Mucosa of descending colon (tissue), 3 donors: ENCODE measurements around the gene DHPS. TPM values are rescaled to one million over a fixed set of nuclear protein-coding genes. Genes with fewer than 3 reads are reported as not detected.
"Not testable (repeated sequence)": the region's sequence is repeated elsewhere in the genome, so short reads cannot be mapped to it uniquely, and the experiment has no call there.

Experiments used
- ATAC-seq: fragments of 200-7000 bp; cut with Tn5 transposase; one replicate; pipeline ENCODE4 v1.9.1; 2020; ENCODE audit warnings: mild to moderate bottlenecking, moderate library complexity
- DNase-seq, 3 donors: peaks; one replicate each; pipeline ENCODE4 v3.0.0-alpha.2; 2020
- H3K36me3 ChIP-seq: fragments of 200-600 bp; one replicate; pipeline ENCODE4 v1.8.0; 2021; ENCODE audit warnings: low read depth, mild to moderate bottlenecking
- H3K4me1 ChIP-seq: fragments of 200-600 bp; one replicate; pipeline ENCODE4 v1.8.0; 2021; ENCODE audit warnings: low read depth, mild to moderate bottlenecking
- H3K4me3 ChIP-seq: fragments of 200-600 bp; one replicate; pipeline ENCODE4 v1.8.0; 2021; ENCODE audit warnings: mild to moderate bottlenecking
- H3K9me3 ChIP-seq: fragments of 200-600 bp; one replicate; pipeline ENCODE4 v1.8.0; 2021; ENCODE audit warnings: mild to moderate bottlenecking
- CTCF ChIP-seq: fragments of 200-600 bp; IDR thresholded peaks from one replicate; pipeline ENCODE4 v1.8.0; 2022; ENCODE audit warnings: antibody characterized with exemption, mild to moderate bottlenecking
- intact Hi-C, 2 donors: fragments of 100-400 bp; cut with DNase I in 1 of 2; cut with micrococcal nuclease in 1 of 2; formaldehyde crosslinking; loops; one replicate each; pipeline versions ENCODE4 v1.11.0 to v1.11.1; 2022; cut with DNase I, micrococcal nuclease
- total RNA-seq, 3 donors: library from RNA; stranded (reverse); fragmentation: NEBNext Ultra II Directional in 2 of 3; extraction: Animal tissue kit (Norgen Biotek cat#: 25700) in 2 of 3; gene quantifications; one replicate each; pipeline versions ENCODE4 v1.2.1 to v1.2.4, GENCODE V29; 2021 to 2023
- donor health status: DM: no; HTN: no; CAD: no; lungs with moderate emphysema.
- donor health status: DM: no; HTN: no; CAD: no.
- donor health status: DM: no; HTN: yes; CAD: no.

DHPS gene
- total RNA-seq, 3 donors from 2014 or later: 71.4 to 91.4 (median 88.9) TPM

DNA sequence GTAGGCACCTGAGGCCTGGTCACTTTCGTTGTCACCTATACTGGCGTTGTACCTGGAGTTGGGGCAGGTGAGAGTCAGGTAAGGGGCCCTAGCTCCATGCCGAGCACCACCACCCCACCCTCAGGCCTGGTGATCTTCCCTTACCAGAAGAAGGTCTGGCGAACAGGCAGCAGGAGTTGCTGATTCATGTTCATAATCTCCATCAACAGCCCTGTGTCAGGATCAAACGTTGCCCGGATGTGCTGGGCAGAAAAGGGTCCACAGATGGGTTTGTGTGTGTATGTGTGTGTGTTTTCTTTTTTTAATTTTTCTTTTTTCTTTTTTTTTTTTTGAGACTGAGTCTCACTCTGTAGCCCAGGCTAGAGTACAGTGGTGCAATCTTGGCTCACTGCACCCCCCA is 29.5 kb downstream of the DHPS start:
- Histone ChIP-seq H3K4me1 (peaks cover 5% of the 10 kb centered on the region), H3K36me3 (no peaks in the 10 kb centered on the region), H3K4me3 (no peak overlapping the region), H3K9me3 (no peaks in the 10 kb centered on the region)
- no peak for TF ChIP-seq CTCF
- intact Hi-C loops: no loop called here
- ATAC-seq: no peak
- no peak for DNase-seq

DNA sequence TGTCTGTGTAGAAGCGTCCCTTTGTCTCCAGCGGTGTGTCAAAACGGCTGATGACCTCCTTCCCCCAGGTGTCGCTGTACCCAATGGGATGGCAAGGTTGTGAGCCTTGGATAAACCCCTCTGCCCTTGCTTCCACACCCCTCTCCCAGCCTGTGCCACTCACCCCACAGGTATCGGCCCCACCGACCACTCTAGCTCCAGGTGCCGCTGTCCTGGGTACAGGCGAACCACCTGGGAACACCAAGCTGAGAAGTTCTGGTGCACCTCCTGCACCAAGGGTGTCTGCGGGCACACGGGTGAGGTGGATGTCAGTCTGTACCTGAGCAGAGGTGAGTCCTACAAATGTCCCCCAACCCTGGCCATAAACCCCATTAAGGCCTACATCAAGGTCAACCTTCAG is 31.7 kb downstream of the DHPS start:
- Histone ChIP-seq H3K36me3 (no peaks in the 10 kb centered on the region), H3K4me1 (peaks cover 5% of the 10 kb centered on the region), H3K4me3 (no peak overlapping the region), H3K9me3 (no peaks in the 10 kb centered on the region)
- intact Hi-C loops: no loop called here
- no peak for TF ChIP-seq CTCF
- DNase-seq (no peak), ATAC-seq (no peak)

DNA sequence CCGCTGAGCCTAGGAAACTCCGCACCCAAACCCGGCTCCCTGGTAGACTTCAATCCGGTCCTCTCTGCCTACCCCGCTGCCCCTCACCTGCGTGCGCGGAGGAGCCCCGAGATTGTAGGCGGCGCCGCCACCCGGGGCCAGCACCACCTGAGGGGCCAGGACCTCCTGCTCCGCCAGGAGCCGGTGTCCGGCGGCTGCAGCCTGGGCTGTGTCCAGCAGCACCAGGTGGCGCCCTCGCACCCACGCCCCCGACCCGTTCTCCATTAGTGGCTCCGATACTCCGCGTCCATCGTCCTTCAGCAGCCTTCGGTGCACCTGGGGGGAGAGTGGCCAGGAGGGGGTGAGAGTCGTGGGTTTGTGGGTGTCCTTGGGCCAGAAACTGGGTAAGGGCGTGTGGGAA is 33.6 kb downstream of the DHPS start:
- ATAC-seq (peak; percentile 42), DNase-seq (no peak)
- H3K36me3 ChIP-seq: no peaks in the 10 kb centered on the region
- intact Hi-C loops: no loop called here
- TF ChIP-seq CTCF: no peak
- H3K4me1 ChIP-seq: peaks cover 5% of the 10 kb centered on the region
- no peaks in the 10 kb centered on the region for H3K9me3 ChIP-seq
- H3K4me3 ChIP-seq: no peak overlapping the region

GRCh38 chr19:12647490-12648071 is 34.1 kb downstream of the DHPS start:
- Histone ChIP-seq H3K4me3 (no peak overlapping the region), H3K9me3 (no peaks in the 10 kb centered on the region), H3K4me1 (peaks cover 5% of the 10 kb centered on the region), H3K36me3 (no peaks in the 10 kb centered on the region)
- peak; percentile 99 for ATAC-seq
- peak; percentile 82 to 90 (median 83) for DNase-seq
- intact Hi-C loops: no loop called here
- no peak for TF ChIP-seq CTCF

DNA sequence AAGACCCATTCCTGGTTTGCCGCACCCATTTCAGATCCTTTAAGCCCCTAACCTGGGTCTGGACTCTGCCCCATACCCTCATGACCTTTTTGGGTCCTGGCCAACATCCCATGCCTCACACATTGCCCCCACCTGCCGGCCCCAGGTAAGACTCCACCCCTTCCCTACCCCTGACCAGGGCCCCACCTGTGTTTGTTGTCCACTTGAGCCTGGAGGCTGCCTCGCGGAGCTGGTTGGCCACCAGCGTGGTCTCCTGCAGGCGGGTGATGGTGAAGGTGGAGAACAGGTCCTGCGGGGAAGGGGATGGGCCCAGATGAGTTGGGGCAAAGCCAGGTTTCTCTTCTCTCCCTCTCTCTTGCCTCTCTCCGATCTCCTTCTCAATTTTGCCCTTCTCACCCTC is 34.6 kb downstream of the DHPS start:
- Histone ChIP-seq H3K36me3 (no peaks in the 10 kb centered on the region), H3K4me3 (no peak overlapping the region), H3K4me1 (peaks cover 5% of the 10 kb centered on the region), H3K9me3 (no peaks in the 10 kb centered on the region)
- no peak for ATAC-seq
- intact Hi-C loops: no loop called here
- TF ChIP-seq CTCF: no peak
- no peak for DNase-seq

- intact Hi-C loops: no loop called here
- ATAC-seq (no peak), DNase-seq (no peak)
- peaks cover 5% of the 10 kb centered on the region for H3K4me1 ChIP-seq
- TF ChIP-seq CTCF: no peak
- H3K36me3 ChIP-seq: no peaks in the 10 kb centered on the region
- no peaks in the 10 kb centered on the region for H3K9me3 ChIP-seq
- no peak overlapping the region for H3K4me3 ChIP-seq
Observed at GRCh38 chr19:12646551-12646950, 35.1 kb downstream of the DHPS start.

DNA sequence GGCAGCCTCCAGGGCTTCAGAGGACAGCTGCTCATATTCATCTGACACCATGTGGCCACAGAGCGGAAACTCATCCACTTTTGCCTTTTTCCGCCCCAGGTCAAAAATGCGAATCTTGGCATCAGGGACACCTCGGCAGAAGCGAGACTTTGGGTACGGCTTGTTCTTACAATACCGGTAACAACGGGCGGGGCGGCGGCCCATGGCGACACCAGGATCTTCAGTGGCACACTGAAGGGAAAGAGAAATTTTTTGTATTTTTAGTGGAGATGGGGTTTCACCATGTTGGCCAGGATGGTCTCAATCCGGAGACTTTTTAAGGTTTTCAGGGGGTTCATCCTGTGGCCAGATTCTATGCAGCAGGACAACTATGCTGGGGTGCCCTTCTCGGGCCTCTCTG is 38.0 kb downstream of the DHPS start:
- peaks cover 13% of the 10 kb centered on the region for H3K4me1 ChIP-seq
- DNase-seq, H3K4me3 ChIP-seq, ATAC-seq, intact Hi-C loops, H3K9me3 ChIP-seq, H3K36me3 ChIP-seq: not testable (repeated sequence)
